K562 (cell line): Measurements from ENCODE around the gene FILIP1L. TPM values are rescaled to one million over a fixed set of nuclear protein-coding genes. Genes with fewer than 3 reads are reported as not detected.

ENCODE experiments used
- CBFA2T2 ChIP-seq: fragments of 450-650 bp; conservative IDR thresholded peaks from 2 replicates; pipeline ENCODE4 v1.6.1; 2017; ENCODE audit warnings: mild to moderate bottlenecking
- DLX4 ChIP-seq: fragments of 250-450 bp; sonication (Bioruptor Pico); IDR thresholded peaks from 2 replicates; pipeline ENCODE4 v1.6.1; 2021; ENCODE audit warnings: mild to moderate bottlenecking
- KDM2B ChIP-seq: fragments of 250-450 bp; sonication (Bioruptor Pico); IDR thresholded peaks from 2 replicates; pipeline ENCODE4 v1.8.0; 2021; ENCODE audit warnings: mild to moderate bottlenecking, moderate library complexity
- SP1 ChIP-seq: sonication (generic); formaldehyde crosslinking; IDR thresholded peaks from 2 replicates; pipeline ENCODE4 v1.8.1; 2022; ENCODE audit warnings: mild to moderate bottlenecking, missing genetic modification reagents
- ZNF324 ChIP-seq: fragments of 250-450 bp; sonication (Bioruptor Pico); IDR thresholded peaks from 2 replicates; pipeline ENCODE4 v1.4.0; 2020; ENCODE audit warnings: mild to moderate bottlenecking
- ZNF589 ChIP-seq: fragments of 200-800 bp; sonication (Bioruptor generic); IDR thresholded peaks from 2 replicates; pipeline ENCODE4 v1.6.1; 2016; ENCODE audit warnings: low read depth, missing genetic modification characterization, missing compliant biosample characterization
- polyA plus RNA-seq, 8 experiments: library from polyadenylated mRNA; depleted of rRNA in 4 of 8; stranded (reverse) in 5 of 8; unstranded in 3 of 8; fragments of >200 nt; fragmentation: Nextera tagmentation in 2 of 8; fragmentation: Illumina TruSeq in 1 of 8; extraction: Ambion mirVana in 2 of 8; extraction: Trizol in 1 of 8; gene quantifications; 2 replicates each; pipeline versions ENCODE4 v1.2.1 to v1.2.3, GENCODE V29; 2011 to 2014; ENCODE audit warnings: inconsistent platforms in 1 of 8, missing spikeins in 1 of 8
- total RNA-seq, 7 experiments: library from RNA; depleted of rRNA in 6 of 7; stranded (reverse); fragments of >200 nt in 6 of 7; fragmentation: Illumina TruSeq in 2 of 7; extraction: Trizol in 2 of 7; gene quantifications; 2 replicates each; pipeline versions ENCODE4 v1.2.1 to v1.2.3, GENCODE V29; 2011 to 2021; ENCODE audit warnings: low replicate concordance in 1 of 7
- TF ChIP-seq, protein P1 (sequence below): sonication (generic); formaldehyde crosslinking; IDR thresholded peaks from 2 replicates; pipeline ENCODE4 v1.8.0; 2022; ENCODE audit warnings: mild to moderate bottlenecking, missing genetic modification reagents, borderline replicate concordance
- TF ChIP-seq, protein P2 (sequence below): fragments of 450-650 bp; IDR thresholded peaks from 2 replicates; pipeline ENCODE4 v1.6.1; 2017; ENCODE audit warnings: antibody characterized with exemption, mild to moderate bottlenecking
- TF ChIP-seq, protein P3 (sequence below): fragments of 250-450 bp; sonication (Bioruptor Pico); IDR thresholded peaks from 2 replicates; pipeline ENCODE4 v1.8.0; 2021; ENCODE audit warnings: moderate library complexity, mild to moderate bottlenecking, inconsistent platforms
- TF ChIP-seq, protein P4 (sequence below): fragments of 450-650 bp; IDR thresholded peaks from 2 replicates; pipeline ENCODE4 v1.6.1; 2016; ENCODE audit warnings: low read depth

The FILIP1L gene
- total and polyA plus RNA-seq, 9 of the 15 experiments (the other 6 are each of a cell fraction or from before 2014, with no cell fraction given): 0.50 to 2.1 (median 1.1) TPM

GRCh38 chr3:100089812-100090668, 24.3 kb downstream of the FILIP1L start (continued):
- TF ChIP-seq, protein P1, sequence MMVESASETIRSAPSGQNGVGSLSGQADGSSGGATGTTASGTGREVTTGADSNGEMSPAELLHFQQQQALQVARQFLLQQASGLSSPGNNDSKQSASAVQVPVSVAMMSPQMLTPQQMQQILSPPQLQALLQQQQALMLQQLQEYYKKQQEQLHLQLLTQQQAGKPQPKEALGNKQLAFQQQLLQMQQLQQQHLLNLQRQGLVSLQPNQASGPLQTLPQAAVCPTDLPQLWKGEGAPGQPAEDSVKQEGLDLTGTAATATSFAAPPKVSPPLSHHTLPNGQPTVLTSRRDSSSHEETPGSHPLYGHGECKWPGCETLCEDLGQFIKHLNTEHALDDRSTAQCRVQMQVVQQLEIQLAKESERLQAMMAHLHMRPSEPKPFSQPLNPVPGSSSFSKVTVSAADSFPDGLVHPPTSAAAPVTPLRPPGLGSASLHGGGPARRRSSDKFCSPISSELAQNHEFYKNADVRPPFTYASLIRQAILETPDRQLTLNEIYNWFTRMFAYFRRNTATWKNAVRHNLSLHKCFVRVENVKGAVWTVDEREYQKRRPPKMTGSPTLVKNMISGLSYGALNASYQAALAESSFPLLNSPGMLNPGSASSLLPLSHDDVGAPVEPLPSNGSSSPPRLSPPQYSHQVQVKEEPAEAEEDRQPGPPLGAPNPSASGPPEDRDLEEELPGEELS (CRISPR knock-in tag): no peak
- TF ChIP-seq, protein P2, sequence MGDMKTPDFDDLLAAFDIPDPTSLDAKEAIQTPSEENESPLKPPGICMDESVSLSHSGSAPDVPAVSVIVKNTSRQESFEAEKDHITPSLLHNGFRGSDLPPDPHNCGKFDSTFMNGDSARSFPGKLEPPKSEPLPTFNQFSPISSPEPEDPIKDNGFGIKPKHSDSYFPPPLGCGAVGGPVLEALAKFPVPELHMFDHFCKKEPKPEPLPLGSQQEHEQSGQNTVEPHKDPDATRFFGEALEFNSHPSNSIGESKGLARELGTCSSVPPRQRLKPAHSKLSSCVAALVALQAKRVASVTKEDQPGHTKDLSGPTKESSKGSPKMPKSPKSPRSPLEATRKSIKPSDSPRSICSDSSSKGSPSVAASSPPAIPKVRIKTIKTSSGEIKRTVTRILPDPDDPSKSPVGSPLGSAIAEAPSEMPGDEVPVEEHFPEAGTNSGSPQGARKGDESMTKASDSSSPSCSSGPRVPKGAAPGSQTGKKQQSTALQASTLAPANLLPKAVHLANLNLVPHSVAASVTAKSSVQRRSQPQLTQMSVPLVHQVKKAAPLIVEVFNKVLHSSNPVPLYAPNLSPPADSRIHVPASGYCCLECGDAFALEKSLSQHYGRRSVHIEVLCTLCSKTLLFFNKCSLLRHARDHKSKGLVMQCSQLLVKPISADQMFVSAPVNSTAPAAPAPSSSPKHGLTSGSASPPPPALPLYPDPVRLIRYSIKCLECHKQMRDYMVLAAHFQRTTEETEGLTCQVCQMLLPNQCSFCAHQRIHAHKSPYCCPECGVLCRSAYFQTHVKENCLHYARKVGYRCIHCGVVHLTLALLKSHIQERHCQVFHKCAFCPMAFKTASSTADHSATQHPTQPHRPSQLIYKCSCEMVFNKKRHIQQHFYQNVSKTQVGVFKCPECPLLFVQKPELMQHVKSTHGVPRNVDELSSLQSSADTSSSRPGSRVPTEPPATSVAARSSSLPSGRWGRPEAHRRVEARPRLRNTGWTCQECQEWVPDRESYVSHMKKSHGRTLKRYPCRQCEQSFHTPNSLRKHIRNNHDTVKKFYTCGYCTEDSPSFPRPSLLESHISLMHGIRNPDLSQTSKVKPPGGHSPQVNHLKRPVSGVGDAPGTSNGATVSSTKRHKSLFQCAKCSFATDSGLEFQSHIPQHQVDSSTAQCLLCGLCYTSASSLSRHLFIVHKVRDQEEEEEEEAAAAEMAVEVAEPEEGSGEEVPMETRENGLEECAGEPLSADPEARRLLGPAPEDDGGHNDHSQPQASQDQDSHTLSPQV: no peak
- TF ChIP-seq ZNF589 (no peak), KDM2B (CRISPR knock-in tag) (no peak), SP1 (peak; percentile 27; the same call in 1 of the 2 replicates), CBFA2T2 (peak; percentile 38), ZNF324 (CRISPR knock-in tag) (no peak), DLX4 (CRISPR knock-in tag) (no peak)
- TF ChIP-seq, protein P3, sequence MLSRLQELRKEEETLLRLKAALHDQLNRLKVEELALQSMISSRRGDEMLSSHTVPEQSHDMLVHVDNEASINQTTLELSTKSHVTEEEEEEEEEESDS (CRISPR knock-in tag): no peak
- TF ChIP-seq, protein P4, sequence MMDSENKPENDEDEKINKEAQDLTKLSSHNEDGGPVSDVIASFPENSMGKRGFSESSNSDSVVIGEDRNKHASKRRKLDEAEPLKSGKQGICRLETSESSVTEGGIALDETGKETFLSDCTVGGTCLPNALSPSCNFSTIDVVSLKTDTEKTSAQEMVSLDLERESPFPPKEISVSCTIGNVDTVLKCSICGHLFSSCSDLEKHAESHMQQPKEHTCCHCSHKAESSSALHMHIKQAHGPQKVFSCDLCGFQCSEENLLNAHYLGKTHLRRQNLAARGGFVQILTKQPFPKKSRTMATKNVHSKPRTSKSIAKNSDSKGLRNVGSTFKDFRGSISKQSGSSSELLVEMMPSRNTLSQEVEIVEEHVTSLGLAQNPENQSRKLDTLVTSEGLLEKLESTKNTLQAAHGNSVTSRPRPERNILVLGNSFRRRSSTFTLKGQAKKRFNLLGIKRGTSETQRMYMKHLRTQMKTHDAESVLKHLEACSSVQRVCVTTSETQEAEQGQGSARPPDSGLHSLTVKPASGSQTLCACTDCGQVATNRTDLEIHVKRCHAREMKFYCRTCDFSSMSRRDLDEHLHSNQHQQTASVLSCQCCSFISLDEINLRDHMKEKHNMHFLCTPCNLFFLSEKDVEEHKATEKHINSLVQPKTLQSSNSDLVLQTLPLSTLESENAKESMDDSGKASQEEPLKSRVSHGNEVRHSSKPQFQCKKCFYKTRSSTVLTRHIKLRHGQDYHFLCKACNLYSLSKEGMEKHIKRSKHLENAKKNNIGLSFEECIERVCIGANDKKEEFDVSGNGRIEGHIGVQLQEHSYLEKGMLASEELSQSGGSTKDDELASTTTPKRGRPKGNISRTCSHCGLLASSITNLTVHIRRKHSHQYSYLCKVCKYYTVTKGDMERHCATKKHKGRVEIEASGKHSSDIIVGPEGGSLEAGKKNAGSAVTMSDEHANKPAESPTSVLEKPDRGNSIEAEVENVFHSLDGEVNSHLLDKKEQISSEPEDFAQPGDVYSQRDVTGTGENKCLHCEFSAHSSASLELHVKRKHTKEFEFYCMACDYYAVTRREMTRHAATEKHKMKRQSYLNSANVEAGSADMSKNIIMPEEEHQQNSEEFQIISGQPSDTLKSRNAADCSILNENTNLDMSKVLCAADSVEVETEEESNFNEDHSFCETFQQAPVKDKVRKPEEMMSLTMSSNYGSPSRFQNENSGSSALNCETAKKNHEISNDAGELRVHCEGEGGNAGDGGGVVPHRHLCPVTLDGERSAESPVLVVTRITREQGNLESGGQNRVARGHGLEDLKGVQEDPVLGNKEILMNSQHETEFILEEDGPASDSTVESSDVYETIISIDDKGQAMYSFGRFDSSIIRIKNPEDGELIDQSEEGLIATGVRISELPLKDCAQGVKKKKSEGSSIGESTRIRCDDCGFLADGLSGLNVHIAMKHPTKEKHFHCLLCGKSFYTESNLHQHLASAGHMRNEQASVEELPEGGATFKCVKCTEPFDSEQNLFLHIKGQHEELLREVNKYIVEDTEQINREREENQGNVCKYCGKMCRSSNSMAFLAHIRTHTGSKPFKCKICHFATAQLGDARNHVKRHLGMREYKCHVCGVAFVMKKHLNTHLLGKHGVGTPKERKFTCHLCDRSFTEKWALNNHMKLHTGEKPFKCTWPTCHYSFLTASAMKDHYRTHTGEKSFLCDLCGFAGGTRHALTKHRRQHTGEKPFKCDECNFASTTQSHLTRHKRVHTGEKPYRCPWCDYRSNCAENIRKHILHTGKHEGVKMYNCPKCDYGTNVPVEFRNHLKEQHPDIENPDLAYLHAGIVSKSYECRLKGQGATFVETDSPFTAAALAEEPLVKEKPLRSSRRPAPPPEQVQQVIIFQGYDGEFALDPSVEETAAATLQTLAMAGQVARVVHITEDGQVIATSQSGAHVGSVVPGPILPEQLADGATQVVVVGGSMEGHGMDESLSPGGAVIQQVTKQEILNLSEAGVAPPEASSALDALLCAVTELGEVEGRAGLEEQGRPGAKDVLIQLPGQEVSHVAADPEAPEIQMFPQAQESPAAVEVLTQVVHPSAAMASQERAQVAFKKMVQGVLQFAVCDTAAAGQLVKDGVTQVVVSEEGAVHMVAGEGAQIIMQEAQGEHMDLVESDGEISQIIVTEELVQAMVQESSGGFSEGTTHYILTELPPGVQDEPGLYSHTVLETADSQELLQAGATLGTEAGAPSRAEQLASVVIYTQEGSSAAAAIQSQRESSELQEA: no peak
